Measurements from ENCODE around the gene NTSR2.

Gene NTSR2

GRCh38 chr2:11669454-11670291 is at the start of gene NTSR2:
Gene NTSR2 (minus strand): TSS chr2:11670195. CDS start chr2:11670129, 66 bp downstream.
- peak; percentile 76 for DNase-seq

GRCh38 chr2:11719230-11719977 is 49.4 kb upstream of the NTSR2 start:
- DNase-seq = no peak

- no peak for DNase-seq
Observed at GRCh38 chr2:11718606-11719005, 48.6 kb upstream of the NTSR2 start.

GRCh38 chr2:11717623-11718022 is 47.6 kb upstream of the NTSR2 start:
- no peak for DNase-seq

GRCh38 chr2:11716689-11717321 is 46.8 kb upstream of the NTSR2 start:
- no peak for DNase-seq

- DNase-seq = no peak
Observed at GRCh38 chr2:11715987-11716652, 46.1 kb upstream of the NTSR2 start.

- no peak for DNase-seq
Observed at GRCh38 chr2:11713815-11714214, 43.8 kb upstream of the NTSR2 start.

GRCh38 chr2:11712866-11713265 is 42.9 kb upstream of the NTSR2 start:
- no peak for DNase-seq

GRCh38 chr2:11711751-11712150 is 41.8 kb upstream of the NTSR2 start:
- DNase-seq = no peak

GRCh38 chr2:11711354-11711716 is 41.3 kb upstream of the NTSR2 start:
- DNase-seq = no peak

GRCh38 chr2:11710632-11711353 is 40.8 kb upstream of the NTSR2 start:
- no peak for DNase-seq

GRCh38 chr2:11710210-11710609 is 40.2 kb upstream of the NTSR2 start:
- DNase-seq = no peak

GRCh38 chr2:11709293-11709692 is 39.3 kb upstream of the NTSR2 start:
- no peak for DNase-seq

- no peak for DNase-seq
Observed at GRCh38 chr2:11708106-11708505, 38.1 kb upstream of the NTSR2 start.

GRCh38 chr2:11705711-11706110 is 35.7 kb upstream of the NTSR2 start:
- no peak for DNase-seq

- no peak for DNase-seq
Observed at GRCh38 chr2:11705063-11705462, 35.1 kb upstream of the NTSR2 start.

GRCh38 chr2:11703700-11704099 is 33.7 kb upstream of the NTSR2 start:
- DNase-seq = no peak

GRCh38 chr2:11702946-11703345 is 33.0 kb upstream of the NTSR2 start:
- DNase-seq = no peak

GRCh38 chr2:11701751-11702301 is 31.8 kb upstream of the NTSR2 start:
- no peak for DNase-seq

GRCh38 chr2:11701206-11701605 is 31.2 kb upstream of the NTSR2 start:
- DNase-seq = no peak

- DNase-seq = no peak
Observed at GRCh38 chr2:11699686-11700670, 30.0 kb upstream of the NTSR2 start.

Data from left hindlimb (tissue), 1 donor.